Measurements from ENCODE around the gene C2CD4B.

C2CD4B gene

GRCh38 chr15:62121273-62122015, 43.6 kb downstream of the C2CD4B start:
- DNase-seq (ENCODE audit: low read depth), result no peak
- TF ChIP-seq CTCF (IDR thresholded peaks at IDR 0.05; ENCODE audit: control insufficient read depth, extremely low read depth, insufficient read depth), result no peak
- H3K4me3 ChIP-seq (ENCODE audit: low read depth, low read length), result no peak overlapping the region

- TF ChIP-seq CTCF (IDR thresholded peaks at IDR 0.05; ENCODE audit: control insufficient read depth, extremely low read depth, insufficient read depth), result no peak
- H3K4me3 ChIP-seq (ENCODE audit: low read depth, low read length), result no peak overlapping the region
- DNase-seq (ENCODE audit: low read depth), result no peak
These were observed 44.3 kb downstream of the C2CD4B start for GRCh38 chr15:62120776-62121175.

GRCh38 chr15:62119874-62120273, 45.2 kb downstream of the C2CD4B start:
- TF ChIP-seq CTCF (IDR thresholded peaks at IDR 0.05; ENCODE audit: control insufficient read depth, extremely low read depth, insufficient read depth), result no peak
- no peak overlapping the region for H3K4me3 ChIP-seq (ENCODE audit: low read depth, low read length)
- DNase-seq (ENCODE audit: low read depth), result no peak

GRCh38 chr15:62119227-62119864, 45.7 kb downstream of the C2CD4B start:
- no peak overlapping the region for H3K4me3 ChIP-seq (ENCODE audit: low read depth, low read length)
- DNase-seq (ENCODE audit: low read depth), result no peak
- TF ChIP-seq CTCF (IDR thresholded peaks at IDR 0.05; ENCODE audit: control insufficient read depth, extremely low read depth, insufficient read depth), result no peak

- no peak overlapping the region for H3K4me3 ChIP-seq (ENCODE audit: low read depth, low read length)
- TF ChIP-seq CTCF (IDR thresholded peaks at IDR 0.05; ENCODE audit: control insufficient read depth, extremely low read depth, insufficient read depth), result no peak
- no peak for DNase-seq (ENCODE audit: low read depth)
These were observed 46.4 kb downstream of the C2CD4B start for GRCh38 chr15:62118520-62119226.

- DNase-seq (ENCODE audit: low read depth), result no peak
- TF ChIP-seq CTCF (IDR thresholded peaks at IDR 0.05; ENCODE audit: control insufficient read depth, extremely low read depth, insufficient read depth), result no peak
- no peak overlapping the region for H3K4me3 ChIP-seq (ENCODE audit: low read depth, low read length)
These were observed 49.2 kb downstream of the C2CD4B start for GRCh38 chr15:62115847-62116246.
